ENCODE results near the gene CDKAL1. TPM values are rescaled to one million over a fixed set of nuclear protein-coding genes. Genes with fewer than 3 reads are reported as not detected.

CDKAL1 gene
- total and polyA plus RNA-seq, 2 donors (not counting 3 experiments of a cell fraction or from before 2014, with no cell fraction given): 6.1 to 20.5 TPM

- no peak for FAIRE-seq
- dilution Hi-C loops (cut with MboI; ENCODE audit: extremely low pct_ligation_motif_present, low sequenced_read_pairs): no loop called here
Measured at GRCh38 chr6:21171801-21172200, 637.5 kb downstream of the CDKAL1 start.

More at GRCh38 chr6:21171801-21172200, 637.5 kb downstream of the CDKAL1 start:
- intact Hi-C loops (cut with micrococcal nuclease): no loop called here
- Histone ChIP-seq H4K20me1 (replicated peaks; ENCODE audit: control insufficient read depth, extremely low read depth, insufficient read depth, low read length) (no peaks in the 10 kb centered on the region), H3K9me1 (replicated peaks; ENCODE audit: control insufficient read depth, extremely low read depth, insufficient read depth, low read length) (no peaks in the 10 kb centered on the region), H3K27me3 (ENCODE audit: control insufficient read depth in 2 of 2, insufficient read depth in 2 of 2, low read length in 2 of 2) (no peaks in the 10 kb centered on the region), H2AFZ (ENCODE audit: low read depth, low read length) (no peak overlapping the region), H3K4me2 (ENCODE audit: insufficient read depth, low read length) (no peak overlapping the region), H3K79me2 (ENCODE audit: control insufficient read depth, insufficient read depth, low read length) (no peaks in the 10 kb centered on the region), H3K4me1 (ENCODE audit: control insufficient read depth, extremely low read depth, insufficient read depth, low read length) (no peaks in the 10 kb centered on the region), H3K4me3 (replicated peaks in 1 of 3; ENCODE audit: insufficient read depth in 1 of 3, low read depth in 1 of 3, low read length in 3 of 3) (no peak overlapping the region), H3K9ac (replicated peaks; ENCODE audit: extremely low read depth, insufficient read depth, low read length) (no peak overlapping the region), H3K9me3 (replicated peaks; ENCODE audit: control insufficient read depth, insufficient read depth, low read length) (no peaks in the 10 kb centered on the region), H3K27ac (ENCODE audit: insufficient read depth, low read depth, low read length) (no peak overlapping the region), H3K36me3 (ENCODE audit: control insufficient read depth in 2 of 2, extremely low read depth in 1 of 2, insufficient read depth in 2 of 2, low read length in 2 of 2) (no peaks in the 10 kb centered on the region)
- TF ChIP-seq MYC (IDR thresholded peaks at IDR 0.05; ENCODE audit: low read depth, low read length) (no peak), POLR2AphosphoS5 (IDR thresholded peaks at IDR 0.05; ENCODE audit: insufficient read depth, low read depth, low read length) (no peak), JUN (IDR thresholded peaks at IDR 0.05; ENCODE audit: borderline replicate concordance, insufficient read depth, insufficient read length, low read depth) (no peak), EZH2 (IDR thresholded peaks at IDR 0.05; ENCODE audit: borderline replicate concordance, low read depth, low read length, severe bottlenecking) (no peak), MAX (IDR thresholded peaks at IDR 0.05; ENCODE audit: insufficient read depth, insufficient read length) (no peak), POLR2A (IDR thresholded peaks at IDR 0.05; ENCODE audit: low read depth, low read length) (no peak), GATA2 (IDR thresholded peaks at IDR 0.05; ENCODE audit: insufficient read depth, insufficient read length, low read depth, low read length) (no peak), FOS (IDR thresholded peaks at IDR 0.05; ENCODE audit: borderline replicate concordance, insufficient read depth, low read length) (no peak), CTCF (IDR thresholded peaks at IDR 0.05; ENCODE audit: extremely low read depth in 1 of 2, insufficient read depth in 1 of 2, low read depth in 1 of 2, low read length in 2 of 2) (no peak)
- POLR2A ChIA-PET: no interaction called here
- CTCF ChIA-PET: interaction anchor here (1.1 kb wide), 1 partner anchor 11 kb away, joined by 3 read pairs; no protein-coding TSS in a partner anchor
- no peak for DNase-seq (ENCODE audit: low read depth, low spot score)
- no TSS peak for BruUV-seq (replicated peaks)
